Measurements from ENCODE around the gene RTKN2.

GRCh38 chr10:62194924-62195674, 73.5 kb downstream of the RTKN2 start:
- TF ChIP-seq FOXA1 (IDR thresholded peaks at IDR 0.05; ENCODE audit: borderline replicate concordance), result no peak
- TF ChIP-seq ZNF384 (IDR thresholded peaks at IDR 0.05; ENCODE audit: low read depth, low read length), result no peak
- TF ChIP-seq CTCF (IDR thresholded peaks at IDR 0.05 in 2 of 3, conservative IDR thresholded peaks at IDR 0.05 in 1 of 3; ENCODE audit: insufficient read depth in 2 of 3, low read depth in 1 of 3, low read length in 3 of 3), result no peak
- TF ChIP-seq ARNT (IDR thresholded peaks at IDR 0.05), result no peak
- TF ChIP-seq POLR2A (conservative IDR thresholded peaks at IDR 0.05), result no peak
- TF ChIP-seq GTF2F1 (IDR thresholded peaks at IDR 0.05; ENCODE audit: low read depth, low read length), result no peak

Measured in K562 (cell line).